Transverse colon (tissue), 3 donors: ENCODE measurements around the gene SEMA4D.

Experiments
- POLR2A ChIP-seq: fragments of 450-650 bp; IDR thresholded peaks from one replicate; pipeline ENCODE4 v1.6.1; 2016; ENCODE audit warnings: antibody characterized with exemption, mild to moderate bottlenecking, moderate library complexity
- TF ChIP-seq, protein P1 (sequence below), 5 experiments: fragments of 200-600 bp in 3 of 5; fragments of 450-650 bp in 2 of 5; sonication (generic) in 3 of 5; IDR thresholded peaks; 1 replicate in 2 of 5; 2 replicates in 3 of 5; pipeline ENCODE4 v1.5.1; 2016 to 2017; ENCODE audit warnings: antibody characterized with exemption in 5 of 5, inconsistent platforms in 3 of 5, mild to moderate bottlenecking in 2 of 5, moderate library complexity in 1 of 5

DNA sequence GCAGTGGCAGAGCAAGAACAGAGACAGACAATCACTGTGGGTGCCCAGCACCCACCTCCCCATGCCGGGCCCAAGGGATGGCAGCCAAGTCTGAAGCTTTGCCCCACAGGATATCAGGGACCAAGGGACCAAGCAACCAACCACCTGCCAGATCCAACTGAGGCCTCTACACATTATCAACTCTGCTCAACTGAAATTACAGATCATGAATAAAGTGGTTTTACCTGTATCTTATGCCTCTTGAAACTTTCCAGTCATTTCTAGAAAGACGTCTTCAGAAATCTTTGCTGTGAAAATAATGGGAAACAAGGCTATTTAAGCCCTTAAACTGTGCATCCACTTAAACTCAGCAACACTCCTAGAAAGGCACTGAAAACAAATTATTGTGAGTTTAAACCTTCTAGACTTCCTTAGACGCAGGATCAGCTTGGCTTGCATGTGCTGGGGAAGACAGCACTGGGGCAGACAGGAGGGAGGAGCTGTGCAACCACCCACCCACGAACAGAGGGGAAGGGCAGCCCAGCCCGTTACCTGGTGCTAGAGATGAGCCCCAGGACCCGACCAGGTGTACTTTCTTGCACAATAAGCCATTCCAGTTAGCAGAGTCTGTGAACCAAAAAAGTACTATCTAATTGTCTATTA is 80.0 kb downstream of the SEMA4D start:
- TF ChIP-seq, protein P1, sequence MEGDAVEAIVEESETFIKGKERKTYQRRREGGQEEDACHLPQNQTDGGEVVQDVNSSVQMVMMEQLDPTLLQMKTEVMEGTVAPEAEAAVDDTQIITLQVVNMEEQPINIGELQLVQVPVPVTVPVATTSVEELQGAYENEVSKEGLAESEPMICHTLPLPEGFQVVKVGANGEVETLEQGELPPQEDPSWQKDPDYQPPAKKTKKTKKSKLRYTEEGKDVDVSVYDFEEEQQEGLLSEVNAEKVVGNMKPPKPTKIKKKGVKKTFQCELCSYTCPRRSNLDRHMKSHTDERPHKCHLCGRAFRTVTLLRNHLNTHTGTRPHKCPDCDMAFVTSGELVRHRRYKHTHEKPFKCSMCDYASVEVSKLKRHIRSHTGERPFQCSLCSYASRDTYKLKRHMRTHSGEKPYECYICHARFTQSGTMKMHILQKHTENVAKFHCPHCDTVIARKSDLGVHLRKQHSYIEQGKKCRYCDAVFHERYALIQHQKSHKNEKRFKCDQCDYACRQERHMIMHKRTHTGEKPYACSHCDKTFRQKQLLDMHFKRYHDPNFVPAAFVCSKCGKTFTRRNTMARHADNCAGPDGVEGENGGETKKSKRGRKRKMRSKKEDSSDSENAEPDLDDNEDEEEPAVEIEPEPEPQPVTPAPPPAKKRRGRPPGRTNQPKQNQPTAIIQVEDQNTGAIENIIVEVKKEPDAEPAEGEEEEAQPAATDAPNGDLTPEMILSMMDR (IDR thresholded peaks at IDR 0.05), result no peak
- TF ChIP-seq POLR2A, result no peak
